Medulla oblongata (tissue), 1 donor: Measurements from ENCODE around the gene DCAF6.
"Not testable (repeated sequence)": the region's sequence is repeated elsewhere in the genome, so short reads cannot be mapped to it uniquely, and the experiment has no call there.

Experiments used
- DNase-seq: peaks from one replicate; pipeline ENCODE4 v3.0.0-alpha.2; 2015; ENCODE audit errors: extremely low spot score

Gene DCAF6

GRCh38 chr1:168009322-168009721, 72.8 kb downstream of the DCAF6 start:
- no peak for DNase-seq

DNA sequence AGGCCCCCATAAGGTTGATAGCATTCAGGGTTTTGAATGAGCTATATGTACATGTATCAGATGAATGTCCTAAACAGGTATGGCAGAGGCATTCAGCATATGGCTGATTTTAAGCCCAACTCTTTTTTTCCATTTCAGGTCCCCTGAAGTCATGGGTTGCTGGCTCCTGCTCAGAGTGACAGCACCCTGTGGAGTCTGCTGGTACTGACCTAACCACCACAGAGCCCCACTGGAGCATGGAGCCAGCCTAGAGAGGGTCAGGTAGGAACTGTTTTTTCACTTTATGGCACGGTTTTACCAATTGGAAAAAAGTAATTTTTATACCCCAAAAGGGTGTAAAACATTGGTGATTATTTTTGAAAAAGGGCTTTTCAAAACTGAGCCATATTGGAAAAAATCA, 82.9 kb downstream of the DCAF6 start:
- DNase-seq = no peak

DNA sequence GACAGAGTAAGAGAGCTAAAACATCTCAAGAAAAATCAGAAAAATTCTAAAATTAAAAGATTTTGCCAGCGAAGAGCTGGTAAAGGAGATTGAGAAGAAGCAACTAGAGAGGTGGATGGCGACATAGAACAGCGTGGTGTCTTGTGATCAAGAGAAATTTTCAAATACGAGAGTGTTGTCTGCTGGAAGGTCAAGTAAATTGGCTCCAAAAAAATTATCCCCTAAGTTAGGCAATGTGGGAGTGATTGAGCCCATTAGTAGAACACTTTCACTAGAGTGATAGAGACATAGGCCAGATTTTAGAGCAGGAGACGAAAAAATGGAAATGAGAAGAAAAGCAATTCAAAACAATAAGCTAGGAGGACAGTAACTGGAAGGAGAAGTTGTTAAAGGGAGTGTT, 94.7 kb downstream of the DCAF6 start:
- no peak for DNase-seq

DNA sequence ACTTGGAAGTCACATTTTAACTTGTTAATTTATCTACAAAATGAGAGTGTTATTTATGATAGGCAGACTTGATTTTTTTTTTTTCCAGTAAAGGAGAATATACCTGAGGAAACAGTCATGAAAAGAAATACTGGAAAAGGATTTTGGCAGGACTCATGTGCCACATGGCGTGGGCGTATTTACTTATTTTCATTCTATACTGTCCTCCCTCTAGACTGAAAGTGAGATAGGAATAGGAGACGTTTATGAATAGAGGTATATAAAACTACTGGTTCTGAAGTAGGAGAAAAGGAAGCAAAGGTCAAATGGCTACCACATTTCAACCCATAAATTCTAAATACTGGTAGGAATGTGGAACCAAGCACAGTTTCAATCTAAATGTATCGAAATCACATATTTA, 95.1 kb downstream of the DCAF6 start:
- peak; percentile 12 for DNase-seq

DNA sequence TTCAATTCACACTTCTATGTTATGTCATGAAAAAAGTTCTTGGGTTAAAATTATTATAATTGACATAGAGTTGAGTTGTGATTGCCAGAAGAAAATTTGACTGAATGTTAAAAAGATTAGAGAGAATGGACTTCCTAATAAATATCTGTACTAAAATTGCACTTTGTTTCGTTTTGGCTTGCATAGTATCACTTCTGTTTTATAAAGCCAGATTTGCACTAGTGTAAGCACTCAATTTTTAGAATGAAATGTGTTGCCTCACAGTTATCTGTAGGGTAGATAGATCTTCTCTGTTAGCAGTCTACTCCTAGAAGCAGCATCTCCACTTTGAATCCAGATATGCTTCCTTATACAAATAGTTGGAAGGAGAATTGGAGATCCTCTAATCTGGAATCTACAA, 95.5 kb downstream of the DCAF6 start:
- DNase-seq = peak; percentile 35

DNA sequence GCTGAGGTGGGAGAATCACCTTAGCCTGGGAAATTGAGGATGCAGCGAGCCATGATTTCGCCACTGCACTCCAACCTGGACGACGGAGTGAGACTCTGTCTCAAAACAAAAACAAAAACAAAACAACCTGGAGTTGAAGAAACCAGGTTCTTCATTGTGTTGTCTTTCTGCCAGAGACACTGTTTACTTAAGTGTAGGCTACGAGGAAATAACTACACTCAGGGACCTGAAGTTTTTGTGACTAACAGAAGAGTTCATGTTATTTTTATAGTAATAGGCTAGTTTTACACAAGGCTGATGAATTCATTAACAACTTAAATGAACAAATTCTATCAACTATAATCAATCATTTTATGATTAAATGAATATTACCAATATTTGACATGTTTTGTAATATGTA, 98.9 kb downstream of the DCAF6 start:
- no peak for DNase-seq

- no peak for DNase-seq
Measured at GRCh38 chr1:168042362-168042761, 105.9 kb downstream of the DCAF6 start.

DNA sequence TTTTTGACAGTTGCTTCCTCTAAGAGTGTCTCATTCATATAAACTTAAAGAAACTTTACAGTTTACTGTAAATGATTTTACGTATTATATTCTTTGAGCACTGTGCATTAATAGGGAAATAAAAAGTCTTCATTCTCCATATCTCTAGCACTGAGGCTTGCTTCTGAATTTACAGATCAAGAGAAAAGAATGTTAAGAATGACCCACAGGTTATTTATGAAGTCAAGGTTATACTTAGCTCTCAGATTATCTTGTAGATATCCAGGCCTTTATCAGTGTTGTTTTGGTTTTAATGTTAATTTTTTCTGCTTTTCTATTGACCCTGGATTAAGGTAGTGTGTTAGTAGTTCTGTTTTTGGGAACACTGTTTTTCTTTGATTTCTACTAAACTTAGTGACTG, 108.8 kb downstream of the DCAF6 start:
- no peak for DNase-seq

DNA sequence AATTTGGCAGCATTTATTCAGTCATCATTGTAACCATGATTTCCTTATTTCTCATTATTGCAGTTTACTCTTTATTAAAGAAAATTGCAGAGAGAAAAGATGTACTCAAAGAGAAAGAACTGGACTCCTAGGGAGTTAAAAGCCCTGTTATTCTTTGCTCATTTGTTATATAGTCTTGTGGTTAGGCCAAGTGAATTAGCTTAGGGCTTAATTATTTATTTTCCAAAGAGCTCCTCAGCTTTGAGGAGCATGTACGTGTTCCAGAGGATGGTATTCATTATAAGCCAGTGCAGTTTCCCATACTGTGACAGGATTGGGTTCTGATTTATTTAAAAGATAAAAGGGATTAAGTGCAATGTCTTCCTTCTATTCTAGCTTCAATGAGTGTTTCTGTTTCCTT, 113.8 kb downstream of the DCAF6 start:
- DNase-seq = no peak

GRCh38 chr1:168050880-168051279, 114.4 kb downstream of the DCAF6 start:
- DNase-seq = no peak

- no peak for DNase-seq
Measured at GRCh38 chr1:168053681-168054080, 117.2 kb downstream of the DCAF6 start.

DNA sequence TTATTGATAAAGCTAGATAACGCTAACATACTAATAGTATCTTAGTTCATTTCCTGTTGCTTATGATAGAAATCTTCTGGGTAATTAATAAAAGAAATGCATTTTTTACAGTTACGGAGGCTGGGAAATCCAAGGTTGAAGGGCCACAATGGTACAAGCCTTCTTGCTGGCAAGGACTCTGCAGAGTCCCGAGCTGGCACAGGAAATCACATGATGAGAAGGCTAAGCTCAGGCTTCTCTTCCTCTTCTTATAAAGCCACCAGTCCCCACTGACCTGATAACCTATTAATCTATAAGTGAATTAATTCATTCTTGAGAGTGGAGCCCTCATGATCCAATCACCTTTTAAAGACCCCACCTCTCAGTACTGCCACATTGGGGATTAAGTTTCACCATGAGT, 117.6 kb downstream of the DCAF6 start:
- DNase-seq = peak; percentile 64

- DNase-seq = not testable (repeated sequence)
Measured at GRCh38 chr1:168056152-168056551, 119.7 kb downstream of the DCAF6 start.

GRCh38 chr1:168057355-168057754, 120.9 kb downstream of the DCAF6 start:
- no peak for DNase-seq

- DNase-seq = no peak
Measured at GRCh38 chr1:168057921-168058320, 121.4 kb downstream of the DCAF6 start.

- DNase-seq = no peak
Measured at GRCh38 chr1:168064216-168064615, 127.7 kb downstream of the DCAF6 start.

- no peak for DNase-seq
Measured at GRCh38 chr1:168065506-168065905, 129.0 kb downstream of the DCAF6 start.

DNA sequence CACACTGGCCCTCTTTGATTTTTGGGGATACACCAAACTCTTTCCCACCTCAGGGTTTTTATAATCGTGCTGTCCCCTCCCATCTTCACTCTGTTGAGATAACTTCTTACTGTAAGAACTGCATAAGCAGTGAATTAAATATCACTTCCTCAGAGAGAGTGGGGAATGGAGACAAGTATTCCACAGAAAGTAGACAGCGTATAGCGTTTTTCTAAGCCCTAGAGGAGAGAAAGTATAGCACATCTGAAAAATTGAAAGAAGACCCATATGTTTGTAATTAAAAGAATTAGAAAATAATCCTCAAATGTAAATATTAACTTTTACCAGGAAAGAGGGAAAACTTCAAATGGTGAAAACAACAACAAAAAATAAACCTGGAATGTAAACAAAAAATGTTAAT, 132.9 kb downstream of the DCAF6 start:
- DNase-seq = no peak

DNA sequence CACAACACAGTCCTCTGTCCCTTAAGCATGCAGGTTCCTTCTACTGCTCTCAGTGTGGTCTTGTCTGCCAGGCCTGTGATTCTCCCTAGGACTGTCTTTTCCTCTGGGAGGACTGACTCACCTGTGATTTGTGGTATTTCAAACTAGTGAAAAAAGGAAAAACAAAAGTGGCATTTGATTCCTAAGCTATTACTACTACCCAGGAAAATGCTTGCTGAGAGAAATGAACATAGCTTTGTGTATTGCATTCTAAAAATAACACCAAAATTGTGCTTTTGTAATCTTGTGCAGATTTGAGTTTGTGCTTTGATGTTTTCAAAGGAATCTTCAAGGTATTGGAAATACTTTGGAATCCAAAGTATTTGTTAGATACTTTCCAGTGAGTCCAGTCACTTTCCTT, 143.3 kb downstream of the DCAF6 start:
- DNase-seq = no peak

DNA sequence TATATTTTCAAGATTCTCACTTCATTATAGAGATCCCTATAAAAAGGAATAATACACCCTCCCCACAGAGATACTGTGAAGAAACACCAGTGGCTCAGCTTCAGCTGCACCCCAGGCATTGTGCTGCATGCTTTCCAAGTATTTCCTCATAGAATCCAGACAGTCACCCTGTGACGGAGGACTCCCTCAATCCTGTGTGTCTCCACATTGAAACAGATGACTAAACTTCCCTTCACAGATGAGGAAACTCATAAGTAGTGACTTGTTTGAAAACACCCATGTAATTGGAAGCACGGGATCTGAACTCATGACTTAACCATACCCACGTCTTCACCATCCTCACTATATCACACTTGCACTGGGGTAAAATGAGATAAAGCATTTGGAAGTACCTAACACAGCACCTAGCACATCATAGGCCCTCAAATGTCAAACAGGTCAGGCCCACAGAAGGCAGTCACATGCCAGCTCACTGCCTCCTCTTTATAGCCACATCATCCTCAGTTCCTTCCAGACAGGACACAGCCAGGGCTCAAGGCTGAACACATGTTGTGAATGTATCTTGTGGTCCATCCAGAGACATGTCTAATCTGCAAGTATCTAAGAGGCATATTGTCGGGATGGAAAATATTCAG, 145.0 kb downstream of the DCAF6 start:
- DNase-seq = peak; percentile 60

DNA sequence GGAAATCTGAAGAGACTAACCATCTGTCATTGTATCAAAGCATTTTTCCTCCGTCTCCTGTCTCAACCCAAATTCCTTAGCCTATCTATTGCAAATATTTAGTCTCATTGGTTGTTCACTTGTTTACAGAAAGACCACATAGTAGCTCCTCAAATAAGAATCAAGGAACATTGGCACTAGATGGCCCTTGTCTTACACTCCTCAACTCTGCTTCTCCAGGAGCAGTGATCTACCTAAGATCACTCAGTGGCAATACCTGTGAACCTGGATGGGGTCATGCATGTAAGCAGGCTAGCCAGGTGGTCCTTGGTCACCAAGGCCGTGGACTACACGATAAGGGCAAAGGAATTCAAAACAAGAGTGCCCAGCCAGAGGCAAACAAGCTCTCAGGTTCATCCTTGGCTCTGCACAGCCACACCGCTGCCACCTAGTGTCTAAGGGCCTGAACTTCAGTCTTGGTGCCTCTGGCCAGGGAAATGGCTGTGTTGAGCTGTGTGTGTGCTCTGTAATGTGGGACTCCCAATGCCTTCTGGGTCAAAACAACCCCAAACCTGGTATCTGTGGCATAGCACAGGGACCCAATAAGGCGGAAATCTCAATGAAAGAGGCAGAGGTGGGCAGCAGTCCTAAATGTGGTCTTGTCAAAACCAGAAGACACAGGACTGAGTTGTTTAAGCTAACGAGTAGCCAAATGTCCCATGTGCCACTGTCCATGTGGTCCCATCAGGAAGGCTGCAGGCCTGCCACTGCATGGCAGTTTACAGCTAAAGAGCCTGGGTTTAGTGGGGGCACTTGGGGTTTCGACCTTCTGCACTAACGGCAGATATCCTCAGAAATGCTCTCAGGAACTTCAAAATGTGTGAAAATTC, 145.8 kb downstream of the DCAF6 start:
- peak; percentile 90 for DNase-seq

- peak; percentile 17 for DNase-seq
Measured at GRCh38 chr1:168083456-168084325, 147.2 kb downstream of the DCAF6 start.
